Measurements from ENCODE around the gene ZIC1. TPM values are rescaled to one million over a fixed set of nuclear protein-coding genes. Genes with fewer than 3 reads are reported as not detected.
A peak's percentile ranks its signal among the peaks of the same experiment; 100 is the strongest.

The ZIC1 gene
- total RNA-seq, 1 experiment from 2014 or later, result not detected

DNA sequence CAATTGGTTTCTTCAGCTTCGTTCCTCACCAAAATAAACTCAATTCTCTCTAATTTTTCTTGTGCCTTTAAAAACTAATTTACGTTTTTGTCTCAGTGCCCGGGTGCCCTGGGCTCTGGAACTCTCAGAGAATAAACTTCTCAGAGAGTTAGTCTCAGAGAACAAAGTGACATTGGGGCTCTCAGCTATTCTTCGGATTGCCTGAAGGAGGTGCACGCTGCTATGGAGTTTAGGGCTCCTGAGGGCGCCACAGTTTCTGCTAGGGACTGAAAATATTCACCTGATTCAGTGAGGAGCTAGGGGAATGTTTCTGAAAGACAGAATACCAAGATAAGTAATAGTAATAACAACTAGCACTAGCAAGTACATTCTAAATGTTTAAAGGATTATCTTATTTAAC lies 25.5 kb upstream of the ZIC1 start:
- RAD21 ChIA-PET (ENCODE audit: low non-redundant PET in 1 of 2, low total read pairs in 2 of 2, uncharacterized antibody in 2 of 2, unreplicated experiment in 2 of 2), result interaction anchor here in 1 of 2 experiments (0.5 kb wide), 1 partner anchor 149 kb away, joined by 4 read pairs; no protein-coding TSS in a partner anchor
- no peak overlapping the region for H2AFZ ChIP-seq (ENCODE audit: low read depth, low read length, poor library complexity, severe bottlenecking)
- TF ChIP-seq, protein P1, sequence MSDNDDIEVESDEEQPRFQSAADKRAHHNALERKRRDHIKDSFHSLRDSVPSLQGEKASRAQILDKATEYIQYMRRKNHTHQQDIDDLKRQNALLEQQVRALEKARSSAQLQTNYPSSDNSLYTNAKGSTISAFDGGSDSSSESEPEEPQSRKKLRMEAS (IDR thresholded peaks at IDR 0.05), result no peak
- TF ChIP-seq SIN3A (IDR thresholded peaks at IDR 0.05; ENCODE audit: low read depth), result no peak
- no peak for TF ChIP-seq ZNF274 (IDR thresholded peaks at IDR 0.05; ENCODE audit: low read depth, low read length)
- no peak for TF ChIP-seq EZH2 (IDR thresholded peaks at IDR 0.05)
- TF ChIP-seq, protein P2, sequence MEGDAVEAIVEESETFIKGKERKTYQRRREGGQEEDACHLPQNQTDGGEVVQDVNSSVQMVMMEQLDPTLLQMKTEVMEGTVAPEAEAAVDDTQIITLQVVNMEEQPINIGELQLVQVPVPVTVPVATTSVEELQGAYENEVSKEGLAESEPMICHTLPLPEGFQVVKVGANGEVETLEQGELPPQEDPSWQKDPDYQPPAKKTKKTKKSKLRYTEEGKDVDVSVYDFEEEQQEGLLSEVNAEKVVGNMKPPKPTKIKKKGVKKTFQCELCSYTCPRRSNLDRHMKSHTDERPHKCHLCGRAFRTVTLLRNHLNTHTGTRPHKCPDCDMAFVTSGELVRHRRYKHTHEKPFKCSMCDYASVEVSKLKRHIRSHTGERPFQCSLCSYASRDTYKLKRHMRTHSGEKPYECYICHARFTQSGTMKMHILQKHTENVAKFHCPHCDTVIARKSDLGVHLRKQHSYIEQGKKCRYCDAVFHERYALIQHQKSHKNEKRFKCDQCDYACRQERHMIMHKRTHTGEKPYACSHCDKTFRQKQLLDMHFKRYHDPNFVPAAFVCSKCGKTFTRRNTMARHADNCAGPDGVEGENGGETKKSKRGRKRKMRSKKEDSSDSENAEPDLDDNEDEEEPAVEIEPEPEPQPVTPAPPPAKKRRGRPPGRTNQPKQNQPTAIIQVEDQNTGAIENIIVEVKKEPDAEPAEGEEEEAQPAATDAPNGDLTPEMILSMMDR (IDR thresholded peaks at IDR 0.05 in 2 of 3, conservative IDR thresholded peaks at IDR 0.05 in 1 of 3; ENCODE audit: borderline replicate concordance in 1 of 3, insufficient read depth in 1 of 3, low read depth in 2 of 3, low read length in 2 of 3), result peak; percentile 56 to 65 (median 61)
- TF ChIP-seq CBX3 (IDR thresholded peaks at IDR 0.05; ENCODE audit: low read depth), result no peak
- TF ChIP-seq YY1 (IDR thresholded peaks at IDR 0.05; ENCODE audit: extremely low read depth, insufficient replicate concordance, low read depth, low read length), result no peak
- peak; percentile 51 for TF ChIP-seq RAD21 (IDR thresholded peaks at IDR 0.05; ENCODE audit: low read depth)
- no peaks in the 10 kb centered on the region for H3K4me1 ChIP-seq (ENCODE audit: control insufficient read depth in 1 of 2, insufficient read depth in 2 of 2, low read length in 2 of 2)
- H3K79me2 ChIP-seq (ENCODE audit: insufficient read depth, low read length), result no peaks in the 10 kb centered on the region
- intact Hi-C loops (cut with micrococcal nuclease), result loop anchor here (2.0 to 5.0 kb wide), 2 partner anchors 234 to 693 kb away; no protein-coding TSS in a partner anchor
- POLR2A ChIA-PET, result no interaction called here
- H4K20me1 ChIP-seq (ENCODE audit: insufficient read depth), result no peaks in the 10 kb centered on the region
- H3K9ac ChIP-seq (ENCODE audit: low read length), result no peak overlapping the region
- no peaks in the 10 kb centered on the region for H3K27me3 ChIP-seq (ENCODE audit: insufficient read depth, low read length)
- no peak overlapping the region for H3K4me2 ChIP-seq (ENCODE audit: low read length)
- CTCF ChIA-PET, result interaction anchor here (0.9 to 1.9 kb wide), 6 partner anchors 9 to 694 kb away, joined by 3 to 8 read pairs (median 6); no protein-coding TSS in a partner anchor
- no peaks in the 10 kb centered on the region for H3K9me2 ChIP-seq (ENCODE audit: insufficient read depth)
- H3K36me3 ChIP-seq (ENCODE audit: control insufficient read depth in 1 of 2, insufficient read depth in 2 of 2, low read length in 2 of 2), result no peaks in the 10 kb centered on the region
- ATAC-seq, result peak; percentile 78
- H3K4me3 ChIP-seq (replicated peaks in 1 of 2; ENCODE audit: low read depth in 1 of 2, low read length in 2 of 2), result no peak overlapping the region
- DNase-seq (ENCODE audit: low read depth, low spot score), result peak; percentile 3
- H3K27ac ChIP-seq (ENCODE audit: low read depth, low read length), result no peak overlapping the region
- H3K9me3 ChIP-seq (ENCODE audit: control insufficient read depth in 1 of 2, insufficient read depth in 1 of 2, low read depth in 1 of 2, low read length in 2 of 2), result no peaks in the 10 kb centered on the region
- BruUV-seq (replicated peaks), result no TSS peak

Data from HCT116 (cell line).